Neuron (in vitro differentiated cells): ENCODE data around the gene LOXL1.

Source experiments
- H2AFZ ChIP-seq: one replicate; pipeline ENCODE4 v1.6.1; 2013; ENCODE audit warnings: low read depth, mild to moderate bottlenecking, inconsistent platforms, low read length, moderate library complexity
- H3K27me3 ChIP-seq: one replicate; pipeline ENCODE4 v1.6.1; 2013; ENCODE audit warnings: low read length; ENCODE audit not compliant: insufficient read depth
- H3K36me3 ChIP-seq: one replicate; pipeline ENCODE4 v1.6.1; 2013; ENCODE audit warnings: low read length; ENCODE audit not compliant: insufficient read depth
- H3K4me1 ChIP-seq: one replicate; pipeline ENCODE4 v1.6.1; 2013; ENCODE audit warnings: low read length; ENCODE audit not compliant: insufficient read depth
- H3K4me3 ChIP-seq: 2 replicates; pipeline ENCODE4 v1.5.1; 2013; ENCODE audit warnings: mild to moderate bottlenecking, low read length, moderate library complexity
- H3K9me3 ChIP-seq: one replicate; pipeline ENCODE4 v1.6.1; 2013; ENCODE audit warnings: low read length

The LOXL1 gene

DNA sequence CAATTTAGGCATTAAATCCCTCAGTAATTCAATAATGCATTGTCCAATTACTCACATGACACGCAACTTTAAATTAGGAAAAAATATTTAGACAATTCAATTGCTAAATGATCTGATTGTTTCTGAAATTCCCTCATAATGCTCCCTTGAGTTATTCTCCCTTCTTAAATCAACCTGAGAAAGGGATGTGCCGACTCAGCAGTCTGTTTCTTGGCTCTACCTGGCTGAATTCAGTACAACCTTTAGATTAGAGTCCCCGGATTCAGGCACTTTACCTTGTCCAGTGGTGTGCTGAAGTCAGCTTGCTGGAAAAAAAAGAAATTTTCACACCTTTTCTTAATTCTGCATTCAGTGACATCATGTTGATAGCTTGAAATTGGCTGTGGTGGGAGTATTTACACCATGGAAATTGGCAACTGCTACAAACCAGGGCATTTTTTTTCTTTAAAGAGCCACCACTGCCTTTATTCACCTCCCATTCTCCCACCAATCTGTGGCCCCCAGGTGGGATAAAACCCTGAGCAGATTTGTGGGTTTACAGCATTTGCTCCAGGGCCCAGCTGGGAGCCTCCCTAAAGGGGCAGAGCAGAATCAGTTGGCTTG lies 20.9 kb upstream of the LOXL1 start:
- H2AFZ ChIP-seq = no peak overlapping the region
- no peaks in the 10 kb centered on the region for H3K4me1 ChIP-seq
- no peaks in the 10 kb centered on the region for H3K36me3 ChIP-seq
- peaks cover 11% of the 10 kb centered on the region for H3K27me3 ChIP-seq
- no peak overlapping the region for H3K4me3 ChIP-seq
- H3K9me3 ChIP-seq = peaks cover 5% of the 10 kb centered on the region

DNA sequence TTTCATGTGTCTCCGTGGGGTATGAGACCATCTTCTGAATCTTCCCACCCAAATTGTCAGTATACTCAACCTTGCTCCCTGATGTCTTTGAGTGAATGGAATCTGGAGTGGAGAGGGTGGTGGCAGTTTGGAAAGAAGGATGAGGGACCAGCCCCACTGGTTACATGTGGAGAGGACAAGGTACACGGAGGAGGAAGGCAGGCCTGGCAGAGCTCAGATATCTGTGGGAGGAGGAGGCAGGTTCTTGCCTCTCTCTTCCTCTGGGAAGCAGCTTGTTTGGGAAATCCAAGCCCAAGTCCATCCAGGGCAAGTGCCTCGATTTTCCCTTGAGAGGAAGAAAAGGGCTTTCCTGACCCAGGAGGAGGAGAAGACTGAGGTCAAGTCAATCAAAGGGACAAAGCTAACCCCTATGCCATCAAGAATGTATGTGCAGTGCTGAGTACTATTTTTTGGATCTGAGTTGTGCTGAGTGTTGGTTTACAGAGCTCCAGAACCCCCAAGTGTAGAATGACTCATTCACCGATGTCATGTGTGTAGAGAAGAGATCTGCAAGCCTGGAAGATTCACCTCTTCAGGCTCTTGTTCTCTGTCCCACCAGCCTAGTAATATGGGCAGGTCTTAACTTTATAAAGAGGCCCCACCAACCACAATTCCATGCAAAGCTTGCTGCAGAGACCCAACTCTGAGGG lies 19.8 kb upstream of the LOXL1 start:
- Histone ChIP-seq H3K4me3 (no peak overlapping the region), H3K9me3 (peaks cover 5% of the 10 kb centered on the region), H3K4me1 (peaks cover 3% of the 10 kb centered on the region), H3K27me3 (peaks cover 13% of the 10 kb centered on the region), H3K36me3 (no peaks in the 10 kb centered on the region), H2AFZ (no peak overlapping the region)

DNA sequence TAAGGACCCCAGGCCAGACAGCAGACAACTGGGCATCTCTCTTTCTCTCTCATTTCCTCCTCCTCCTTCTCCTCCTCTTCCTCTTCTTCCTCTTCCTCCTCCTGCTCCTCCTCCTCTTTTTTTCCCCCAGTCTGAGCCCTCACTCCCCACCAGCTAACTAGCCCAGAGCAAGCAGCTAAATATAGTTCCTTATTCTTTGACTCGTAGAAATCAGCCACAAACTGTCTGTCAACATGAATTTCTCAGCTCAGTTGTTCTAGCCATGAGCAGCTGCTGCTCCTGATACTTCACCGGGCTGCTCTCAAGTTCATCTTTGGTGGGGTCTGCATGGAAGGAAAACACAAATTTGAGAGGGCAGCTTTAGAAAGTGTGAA lies 19.2 kb upstream of the LOXL1 start:
- Histone ChIP-seq H2AFZ (no peak overlapping the region), H3K4me3 (no peak overlapping the region), H3K9me3 (peaks cover 5% of the 10 kb centered on the region), H3K36me3 (no peaks in the 10 kb centered on the region), H3K27me3 (peaks cover 13% of the 10 kb centered on the region), H3K4me1 (peaks cover 3% of the 10 kb centered on the region)

DNA sequence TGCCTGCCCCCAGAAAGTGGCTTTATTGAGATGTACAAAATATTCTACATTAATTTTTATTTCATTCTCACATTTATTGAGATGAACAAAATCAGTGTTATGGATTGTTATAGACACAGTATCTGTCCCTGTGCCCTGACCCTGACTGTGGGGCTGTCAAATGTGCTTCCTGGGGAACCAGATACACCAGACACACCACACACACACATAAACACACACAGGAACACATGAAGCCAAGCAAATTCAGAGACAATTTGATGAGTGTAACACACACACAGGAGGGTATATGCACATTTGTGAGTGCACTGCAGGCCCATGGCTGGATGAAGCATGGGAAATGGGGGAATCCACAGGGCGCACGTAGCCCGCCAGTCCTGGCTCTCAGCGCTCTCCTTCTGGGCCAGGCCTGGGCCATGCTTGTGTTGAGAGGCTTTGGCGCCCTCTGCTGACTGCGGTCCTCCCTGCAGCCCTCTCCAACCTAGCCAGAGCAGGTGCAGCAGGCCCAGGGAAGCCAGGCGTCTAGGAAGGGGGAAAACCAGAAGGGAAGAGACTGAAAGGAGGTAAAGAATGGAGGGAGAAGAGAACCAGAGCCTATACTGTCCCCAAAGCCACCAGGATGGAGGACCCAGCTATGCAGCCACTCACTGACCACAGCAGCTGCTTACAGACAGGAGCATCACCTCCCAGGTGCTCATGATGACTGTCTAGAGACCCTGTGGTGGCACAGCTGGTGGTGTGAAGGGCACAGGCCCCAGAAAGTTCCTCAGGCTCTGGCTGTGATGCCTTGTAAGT lies 18.0 kb upstream of the LOXL1 start:
- H3K4me3 ChIP-seq = no peak overlapping the region
- H3K4me1 ChIP-seq = peaks cover 3% of the 10 kb centered on the region
- peaks cover 5% of the 10 kb centered on the region for H3K27me3 ChIP-seq
- no peak overlapping the region for H2AFZ ChIP-seq
- H3K36me3 ChIP-seq = no peaks in the 10 kb centered on the region
- H3K9me3 ChIP-seq = peaks cover 5% of the 10 kb centered on the region

DNA sequence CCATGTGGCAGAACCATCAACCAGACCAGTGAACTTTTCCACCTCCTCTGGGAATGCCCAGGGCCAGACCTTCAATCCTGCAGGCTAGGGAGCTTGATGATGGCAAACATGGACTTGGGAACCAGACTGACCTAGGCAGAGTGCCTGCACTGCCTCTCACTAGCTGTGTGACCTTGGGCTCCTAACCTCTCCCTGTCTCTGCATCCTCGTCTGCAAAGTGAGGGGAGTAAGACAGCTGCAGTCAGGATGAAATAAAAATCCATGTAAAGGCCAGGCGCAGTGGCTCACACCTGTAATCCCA lies 17.5 kb upstream of the LOXL1 start:
- Histone ChIP-seq H2AFZ (no peak overlapping the region), H3K4me3 (no peak overlapping the region), H3K36me3 (no peaks in the 10 kb centered on the region), H3K27me3 (peaks cover 5% of the 10 kb centered on the region), H3K4me1 (peaks cover 3% of the 10 kb centered on the region), H3K9me3 (peaks cover 5% of the 10 kb centered on the region)

DNA sequence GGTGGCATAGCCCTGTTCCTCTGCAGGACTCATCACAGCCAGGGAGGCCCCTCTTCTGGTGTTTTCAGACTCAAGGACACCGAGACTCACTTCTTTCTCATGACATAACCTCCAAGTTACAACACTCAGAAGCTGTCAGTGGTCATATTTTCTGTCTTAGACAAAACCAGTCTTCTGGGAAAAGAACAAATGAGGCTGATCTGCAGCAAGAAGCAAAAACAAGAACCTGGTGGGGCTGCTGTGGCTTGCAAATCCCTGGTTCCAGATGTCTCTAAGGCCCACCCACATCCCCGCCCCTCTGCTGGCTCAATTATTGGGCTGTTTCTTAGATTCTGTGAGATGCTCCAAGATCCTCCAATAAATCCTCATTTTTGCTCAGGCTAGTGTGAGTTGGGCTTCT lies 16.6 kb upstream of the LOXL1 start:
- peaks cover 1% of the 10 kb centered on the region for H3K9me3 ChIP-seq
- H3K4me3 ChIP-seq = no peak overlapping the region
- H2AFZ ChIP-seq = no peak overlapping the region
- H3K27me3 ChIP-seq = peaks cover 5% of the 10 kb centered on the region
- H3K36me3 ChIP-seq = no peaks in the 10 kb centered on the region
- peaks cover 3% of the 10 kb centered on the region for H3K4me1 ChIP-seq

DNA sequence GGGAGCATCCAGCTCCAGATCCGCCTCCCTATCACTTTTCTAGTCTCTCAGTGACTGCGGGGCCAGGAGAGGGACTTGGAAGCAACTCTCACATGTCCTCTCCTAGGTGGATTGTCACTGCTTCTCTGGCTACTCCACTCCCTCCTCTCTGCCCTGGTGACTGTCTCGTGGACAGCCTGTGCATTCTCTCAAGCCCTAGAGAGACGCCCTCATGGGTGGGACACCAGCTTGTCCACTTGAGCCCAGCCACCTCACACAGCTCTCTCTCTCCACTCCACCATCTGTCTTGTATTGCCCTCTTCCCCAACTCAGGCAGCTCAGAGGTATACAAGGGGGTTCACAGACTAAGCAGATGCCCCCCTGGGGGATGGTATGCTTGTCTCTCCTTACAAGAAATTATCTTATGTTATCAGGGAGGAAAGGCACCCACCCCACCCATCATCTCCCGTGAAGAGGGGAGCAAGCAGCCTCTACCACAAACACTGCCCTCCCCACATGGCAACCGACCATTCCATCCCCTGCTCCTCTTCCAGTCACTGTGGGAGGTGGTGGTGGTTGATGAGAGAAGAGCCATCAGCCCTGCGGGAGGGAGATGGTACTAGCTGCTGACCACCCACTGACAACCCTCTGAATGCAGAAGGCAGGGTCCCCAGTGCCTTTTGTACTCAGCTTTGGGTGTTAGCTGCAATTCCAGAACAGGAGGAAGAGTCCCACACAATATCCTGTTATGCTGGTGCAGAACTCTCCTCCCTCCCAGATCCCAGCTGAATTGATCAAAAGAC lies 15.5 kb upstream of the LOXL1 start:
- Histone ChIP-seq H2AFZ (no peak overlapping the region), H3K4me1 (peaks cover 9% of the 10 kb centered on the region), H3K36me3 (no peaks in the 10 kb centered on the region), H3K9me3 (no peaks in the 10 kb centered on the region), H3K27me3 (peaks cover 5% of the 10 kb centered on the region), H3K4me3 (no peak overlapping the region)

DNA sequence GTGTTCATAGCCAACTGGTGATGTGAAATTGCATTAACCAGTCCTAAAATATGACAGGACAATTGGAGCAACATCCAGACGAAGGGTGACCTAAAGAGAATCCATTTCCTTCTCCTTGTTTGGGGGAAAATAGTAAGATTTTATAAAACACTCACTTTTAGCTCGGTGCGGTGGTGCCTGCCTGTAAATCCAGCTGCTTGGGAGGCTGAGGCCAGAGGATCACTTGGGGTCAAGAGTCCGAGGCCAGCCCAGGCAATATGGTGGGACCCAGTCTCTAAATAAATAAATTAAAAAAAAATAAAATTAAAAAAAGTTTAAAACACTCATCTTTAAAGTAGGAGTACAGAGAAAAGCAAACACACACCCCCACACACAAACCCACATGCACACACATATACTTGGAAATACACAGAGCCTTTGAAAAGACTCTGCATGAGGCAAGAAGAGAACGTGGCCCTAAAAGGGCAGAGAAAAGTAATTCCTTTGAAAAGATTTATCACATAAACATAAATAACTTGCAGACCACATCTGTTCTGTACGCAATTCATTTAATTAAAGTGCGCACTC lies 14.1 kb upstream of the LOXL1 start:
- no peak overlapping the region for H2AFZ ChIP-seq
- peaks cover 5% of the 10 kb centered on the region for H3K27me3 ChIP-seq
- H3K9me3 ChIP-seq = no peaks in the 10 kb centered on the region
- H3K4me1 ChIP-seq = peaks cover 9% of the 10 kb centered on the region
- H3K36me3 ChIP-seq = no peaks in the 10 kb centered on the region
- no peak overlapping the region for H3K4me3 ChIP-seq

DNA sequence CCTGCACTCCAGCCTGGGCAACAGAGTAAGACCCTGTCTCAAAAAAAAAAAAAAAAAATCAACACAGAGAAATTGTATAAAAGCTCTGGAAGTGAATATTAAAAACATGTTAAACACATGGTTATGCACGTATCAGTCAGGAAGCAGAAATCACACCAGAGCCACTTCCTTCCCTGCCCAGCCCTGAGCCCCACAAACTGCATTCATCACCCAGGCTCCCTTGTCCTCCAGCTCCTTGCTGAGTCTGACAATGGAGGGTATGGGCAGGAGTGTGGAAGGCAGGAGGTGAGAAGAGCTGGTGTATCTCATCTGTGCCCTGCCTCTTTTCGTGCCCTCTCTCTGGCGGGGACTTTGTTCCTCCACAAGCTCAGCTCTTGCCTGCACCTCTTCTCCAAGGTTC lies 12.1 kb upstream of the LOXL1 start:
- Histone ChIP-seq H3K4me1 (peaks cover 9% of the 10 kb centered on the region), H3K36me3 (no peaks in the 10 kb centered on the region), H3K4me3 (no peak overlapping the region), H3K27me3 (peaks cover 5% of the 10 kb centered on the region), H3K9me3 (peaks cover 6% of the 10 kb centered on the region), H2AFZ (no peak overlapping the region)

DNA sequence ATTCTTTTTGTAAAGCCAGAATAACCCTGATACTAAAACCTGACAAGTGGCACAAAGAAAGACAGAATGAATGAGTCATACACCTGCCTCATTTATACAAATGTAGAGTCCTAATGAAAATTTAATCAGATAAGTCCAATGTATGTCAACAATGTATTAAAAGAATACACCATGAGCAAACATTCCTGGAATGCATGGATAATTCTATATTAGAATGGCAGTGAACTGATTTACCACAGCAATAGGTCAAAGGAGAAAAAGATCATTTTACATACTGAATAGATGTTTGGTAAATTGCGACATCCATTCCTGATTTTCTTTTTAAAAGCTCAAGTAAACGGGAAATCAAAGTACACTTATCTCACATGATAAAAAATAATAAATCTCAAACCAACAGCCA lies 11.2 kb upstream of the LOXL1 start:
- Histone ChIP-seq H3K27me3 (peaks cover 5% of the 10 kb centered on the region), H3K4me1 (peaks cover 9% of the 10 kb centered on the region), H3K9me3 (peaks cover 9% of the 10 kb centered on the region), H3K36me3 (no peaks in the 10 kb centered on the region), H3K4me3 (no peak overlapping the region), H2AFZ (no peak overlapping the region)

DNA sequence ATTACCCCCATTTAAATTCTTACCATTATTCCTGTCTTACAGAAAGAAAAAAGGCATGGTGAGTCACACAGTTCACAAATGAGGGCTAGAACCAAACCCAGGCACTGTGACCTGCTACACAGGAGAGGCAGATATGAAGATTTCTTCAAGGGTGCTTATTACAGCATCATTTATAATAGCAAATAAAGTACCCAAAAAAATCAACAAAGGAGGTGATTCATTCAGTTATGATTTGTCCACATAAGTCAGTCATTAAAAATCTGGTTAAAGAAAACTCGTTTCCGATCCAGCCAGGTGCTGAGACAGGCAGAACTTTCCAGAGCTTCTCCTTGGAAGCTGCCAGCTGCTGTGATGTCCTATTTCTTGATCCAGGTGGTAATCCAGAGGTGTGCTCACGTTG lies 7.5 kb upstream of the LOXL1 start:
- H3K36me3 ChIP-seq = no peaks in the 10 kb centered on the region
- H3K4me1 ChIP-seq = peaks cover 27% of the 10 kb centered on the region
- no peak overlapping the region for H2AFZ ChIP-seq
- H3K4me3 ChIP-seq = no peak overlapping the region
- H3K9me3 ChIP-seq = peaks cover 9% of the 10 kb centered on the region
- no peaks in the 10 kb centered on the region for H3K27me3 ChIP-seq

DNA sequence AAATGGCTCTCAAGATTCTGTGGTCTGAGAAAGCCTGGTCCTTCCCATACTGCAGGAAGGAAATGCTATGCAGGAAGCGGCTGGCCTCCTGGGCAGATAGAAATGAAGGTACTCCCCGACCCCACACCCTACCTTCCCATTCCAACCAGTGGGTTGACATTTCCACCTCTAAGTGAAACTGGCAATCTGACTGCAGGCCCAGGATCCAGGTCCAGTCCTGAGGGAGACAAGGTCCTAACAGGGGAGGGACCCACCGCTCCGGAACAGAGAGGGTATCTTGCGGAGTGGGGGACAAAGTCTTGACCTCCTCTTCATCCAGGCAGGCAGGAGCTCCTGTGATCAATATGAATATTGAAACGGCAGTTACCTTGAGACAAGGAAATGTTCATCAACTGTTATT lies 6.6 kb upstream of the LOXL1 start:
- Histone ChIP-seq H3K4me3 (no peak overlapping the region), H2AFZ (no peak overlapping the region), H3K4me1 (peaks cover 36% of the 10 kb centered on the region), H3K9me3 (peaks cover 9% of the 10 kb centered on the region), H3K36me3 (no peaks in the 10 kb centered on the region), H3K27me3 (no peaks in the 10 kb centered on the region)
